Measurements from ENCODE around the gene WDPCP. TPM values are rescaled to one million over a fixed set of nuclear protein-coding genes. Genes with fewer than 3 reads are reported as not detected.
A peak's percentile ranks its signal among the peaks of the same experiment; 100 is the strongest.

The WDPCP gene
- total and polyA plus RNA-seq, 2 of the 13 experiments (the other 11 are each of a cell fraction or from before 2014, with no cell fraction given), result 2.9 to 5.2 TPM

GRCh38 chr2:63192889-63193774 lies 395.1 kb downstream of the WDPCP start (continued):
- TF ChIP-seq LCORL (IDR thresholded peaks at IDR 0.05), result no peak
- peak; percentile 41; the same call in 1 of the 2 replicates for TF ChIP-seq LCORL (CRISPR knock-in tag; IDR thresholded peaks at IDR 0.05)
- peak; percentile 78; the same call in 1 of the 2 replicates for TF ChIP-seq ZBTB39 (CRISPR knock-in tag; IDR thresholded peaks at IDR 0.05)
- peak; percentile 75; the same call in 1 of the 2 replicates for TF ChIP-seq ZNF281 (CRISPR knock-in tag; IDR thresholded peaks at IDR 0.05; ENCODE audit: borderline replicate concordance)
- TF ChIP-seq ZNF143 (CRISPR knock-in tag; IDR thresholded peaks at IDR 0.05), result peak; percentile 59
- TF ChIP-seq ZNF280B (CRISPR knock-in tag; IDR thresholded peaks at IDR 0.05; ENCODE audit: borderline replicate concordance), result no peak
- peak; percentile 45 for TF ChIP-seq YEATS4 (CRISPR knock-in tag; IDR thresholded peaks at IDR 0.05; ENCODE audit: borderline replicate concordance)
- TF ChIP-seq HNF4G (IDR thresholded peaks at IDR 0.05; ENCODE audit: borderline replicate concordance, low read depth, low read length), result peak; percentile 81
- TF ChIP-seq HNF4G (CRISPR knock-in tag; IDR thresholded peaks at IDR 0.05; ENCODE audit: borderline replicate concordance, low read depth), result no peak
- peak; percentile 69; the same call in 1 of the 2 replicates for TF ChIP-seq HOMEZ (CRISPR knock-in tag; IDR thresholded peaks at IDR 0.05; ENCODE audit: low read depth)
- TF ChIP-seq SAP130 (CRISPR knock-in tag; IDR thresholded peaks at IDR 0.05; ENCODE audit: low read depth), result peak; percentile 79
- TF ChIP-seq NAIF1 (CRISPR knock-in tag; IDR thresholded peaks at IDR 0.05; ENCODE audit: borderline replicate concordance), result peak; percentile 58; the same call in 1 of the 2 replicates
- peak; percentile 90 for TF ChIP-seq KDM6A (CRISPR knock-in tag; IDR thresholded peaks at IDR 0.05; ENCODE audit: low read depth)
- 0 out of 2 replicates have a peak, but pooled peaks have one; percentile 44 for TF ChIP-seq MEIS1 (CRISPR knock-in tag; IDR thresholded peaks at IDR 0.05; ENCODE audit: borderline replicate concordance)
- peak; percentile 68 for TF ChIP-seq POLR2G (IDR thresholded peaks at IDR 0.05; ENCODE audit: low read depth, low read length)
- TF ChIP-seq ZNF460 (CRISPR knock-in tag; IDR thresholded peaks at IDR 0.05; ENCODE audit: borderline replicate concordance), result peak; percentile 38; the same call in 1 of the 2 replicates
- peak; percentile 29; the same call in 1 of the 2 replicates for TF ChIP-seq SRF (IDR thresholded peaks at IDR 0.05; ENCODE audit: low read depth, low read length)

Data from HepG2 (cell line).